Activated B cell treated with CpG ODN at 0.5 μM for 24 hours (primary cell): ENCODE measurements around the gene FREY1. TPM values are rescaled to one million over a fixed set of nuclear protein-coding genes. Genes with fewer than 3 reads are reported as not detected.

ENCODE experiments used
- ATAC-seq: fragments of 200-7000 bp; cut with Tn5 transposase; one replicate; pipeline ENCODE4 v1.10.0; 2021; ENCODE audit warnings: low read depth, mild to moderate bottlenecking, moderate library complexity
- CTCF ChIA-PET: fragments of 350-600 bp; sonication (Branson Sonifier 250); formaldehyde crosslinking; loops from one replicate; lab custom pipeline; 2021; ENCODE audit warnings: antibody characterized with exemption; lab: Charles Lee
- POLR2A ChIA-PET: fragments of 350-600 bp; sonication (Branson Sonifier 250); formaldehyde crosslinking; loops from one replicate; lab custom pipeline; 2021; ENCODE audit warnings: antibody characterized with exemption; lab: Charles Lee
- DNase-seq: peaks from one replicate; pipeline ENCODE4 v3.0.0; 2022
- H3K27ac Mint-ChIP-seq: one replicate; pipeline ENCODE4 v1.8.0; 2020; ENCODE audit warnings: mixed read lengths
- H3K27me3 Mint-ChIP-seq: one replicate; pipeline ENCODE4 v1.8.0; 2021; ENCODE audit warnings: mixed read lengths
- H3K36me3 Mint-ChIP-seq: one replicate; pipeline ENCODE4 v1.8.0; 2021; ENCODE audit warnings: low read depth, mixed read lengths
- H3K4me1 Mint-ChIP-seq: one replicate; pipeline ENCODE4 v1.8.0; 2021; ENCODE audit warnings: mixed read lengths
- H3K4me3 Mint-ChIP-seq: one replicate; pipeline ENCODE4 v1.8.0; 2020; ENCODE audit warnings: mild to moderate bottlenecking, mixed read lengths
- H3K9me3 Mint-ChIP-seq: one replicate; pipeline ENCODE4 v1.8.0; 2020; ENCODE audit warnings: mixed read lengths
- intact Hi-C: fragments of 100-400 bp; cut with micrococcal nuclease; formaldehyde crosslinking; loops from one replicate; pipeline ENCODE4 v1.15.1; 2024
- total RNA-seq: library from RNA; stranded (reverse); gene quantifications from 2 replicates; pipeline ENCODE4 v1.2.3, GENCODE V29; 2022
- TF ChIP-seq, protein P1 (sequence below): fragments of 200-600 bp; IDR thresholded peaks from one replicate; pipeline ENCODE4 v1.8.0; 2022; ENCODE audit warnings: antibody characterized with exemption, mild to moderate bottlenecking

FREY1 gene
- total RNA-seq, 1 donor from 2014 or later = 4.6 TPM

DNA sequence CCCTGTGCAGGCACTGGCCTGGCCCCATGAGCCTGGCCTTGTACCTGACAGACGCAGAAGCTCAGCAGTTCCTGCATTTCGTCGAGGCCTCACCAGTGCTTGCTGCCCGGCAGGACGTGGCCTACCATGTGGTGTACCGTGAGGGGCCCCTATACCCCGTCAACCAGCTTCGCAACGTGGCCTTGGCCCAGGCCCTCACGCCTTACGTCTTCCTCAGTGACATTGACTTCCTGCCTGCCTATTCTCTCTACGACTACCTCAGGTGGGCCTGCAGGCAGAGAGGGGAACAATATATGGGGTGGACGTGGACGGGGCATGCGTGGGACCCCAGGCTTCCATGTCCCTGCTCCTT is 20.2 kb upstream of the FREY1 start:
- Mint-ChIP-seq H3K27ac (peak overlapping the region; percentile 82), H3K27me3 (no peaks in the 10 kb centered on the region), H3K9me3 (no peaks in the 10 kb centered on the region), H3K36me3 (peaks cover 58% of the 10 kb centered on the region), H3K4me1 (peaks cover 85% of the 10 kb centered on the region), H3K4me3 (peak overlapping the region; percentile 1)
- ATAC-seq (no peak), DNase-seq (peak; percentile 14)
- POLR2A ChIA-PET = interaction anchor here (0.6 to 14.9 kb wide), 4 partner anchors 9 to 83 kb away, joined by 3 to 263 read pairs (median 43); partner anchors contain the start of gene PEX16
- intact Hi-C loops = no loop called here
- CTCF ChIA-PET = interaction anchor here (1.0 kb wide), 1 partner anchor 10 kb away, joined by 3 read pairs; the partner anchor contains the start of gene PEX16
- TF ChIP-seq, protein P1, sequence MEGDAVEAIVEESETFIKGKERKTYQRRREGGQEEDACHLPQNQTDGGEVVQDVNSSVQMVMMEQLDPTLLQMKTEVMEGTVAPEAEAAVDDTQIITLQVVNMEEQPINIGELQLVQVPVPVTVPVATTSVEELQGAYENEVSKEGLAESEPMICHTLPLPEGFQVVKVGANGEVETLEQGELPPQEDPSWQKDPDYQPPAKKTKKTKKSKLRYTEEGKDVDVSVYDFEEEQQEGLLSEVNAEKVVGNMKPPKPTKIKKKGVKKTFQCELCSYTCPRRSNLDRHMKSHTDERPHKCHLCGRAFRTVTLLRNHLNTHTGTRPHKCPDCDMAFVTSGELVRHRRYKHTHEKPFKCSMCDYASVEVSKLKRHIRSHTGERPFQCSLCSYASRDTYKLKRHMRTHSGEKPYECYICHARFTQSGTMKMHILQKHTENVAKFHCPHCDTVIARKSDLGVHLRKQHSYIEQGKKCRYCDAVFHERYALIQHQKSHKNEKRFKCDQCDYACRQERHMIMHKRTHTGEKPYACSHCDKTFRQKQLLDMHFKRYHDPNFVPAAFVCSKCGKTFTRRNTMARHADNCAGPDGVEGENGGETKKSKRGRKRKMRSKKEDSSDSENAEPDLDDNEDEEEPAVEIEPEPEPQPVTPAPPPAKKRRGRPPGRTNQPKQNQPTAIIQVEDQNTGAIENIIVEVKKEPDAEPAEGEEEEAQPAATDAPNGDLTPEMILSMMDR = no peak

DNA sequence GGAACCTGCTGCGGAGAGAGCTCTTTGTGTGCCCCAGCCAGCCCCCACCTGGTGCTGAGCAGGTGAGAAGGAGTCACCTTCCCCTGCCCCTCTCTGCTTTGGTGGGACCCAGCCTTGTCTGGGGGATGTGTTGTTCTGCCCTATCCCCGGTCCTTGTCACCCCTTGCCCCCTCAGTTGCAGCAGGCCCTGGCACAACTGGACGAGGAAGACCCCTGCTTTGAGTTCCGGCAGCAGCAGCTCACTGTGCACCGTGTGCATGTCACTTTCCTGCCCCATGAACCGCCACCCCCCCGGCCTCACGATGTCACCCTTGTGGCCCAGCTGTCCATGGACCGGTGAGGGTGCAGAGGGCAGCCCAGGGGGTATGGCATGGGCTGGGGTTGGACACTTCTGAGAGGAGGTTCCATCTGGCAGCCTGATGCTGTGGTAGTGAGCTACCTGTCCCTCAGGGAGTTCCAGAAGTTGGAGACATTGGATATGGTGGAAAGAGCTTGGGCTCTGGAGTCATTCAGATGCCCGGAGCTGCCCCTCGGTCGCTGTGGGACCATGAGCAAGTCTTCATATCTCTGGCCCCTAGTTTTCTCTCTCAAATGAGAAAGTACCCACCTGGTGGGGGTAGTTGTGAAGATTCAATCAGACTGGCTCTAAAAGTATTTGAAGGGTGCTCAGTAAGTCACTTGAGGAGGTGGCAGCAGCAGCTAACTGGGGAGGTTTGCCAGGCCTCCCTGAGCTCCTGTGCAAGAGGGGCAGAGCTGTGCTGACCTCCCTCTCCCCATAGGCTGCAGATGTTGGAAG is 19.7 kb upstream of the FREY1 start:
- CTCF ChIA-PET = interaction anchor here (1.0 kb wide), 1 partner anchor 9 kb away, joined by 3 read pairs; the partner anchor contains the start of gene PEX16
- intact Hi-C loops = no loop called here

GRCh38 chr11:45926001-45926401 is 18.9 kb upstream of the FREY1 start:
- Mint-ChIP-seq H3K4me3 (no peak overlapping the region), H3K4me1 (peaks cover 81% of the 10 kb centered on the region), H3K36me3 (peaks cover 50% of the 10 kb centered on the region), H3K27me3 (no peaks in the 10 kb centered on the region), H3K27ac (peak overlapping the region; percentile 82), H3K9me3 (no peaks in the 10 kb centered on the region)
- ChIA-PET CTCF (no interaction called here), POLR2A (interaction anchor here (0.6 to 6.1 kb wide), 4 partner anchors 8 to 21 kb away, joined by 3 to 79 read pairs (median 4); partner anchors contain the start of gene PEX16)
- intact Hi-C loops = no loop called here
- DNase-seq (no peak), ATAC-seq (no peak)
- TF ChIP-seq, protein P1 = no peak

More for the DNA sequence above, 19.7 kb upstream of the FREY1 start:
- Mint-ChIP-seq H3K4me1 (peaks cover 81% of the 10 kb centered on the region), H3K4me3 (no peak overlapping the region), H3K27ac (peak overlapping the region; percentile 82), H3K27me3 (no peaks in the 10 kb centered on the region), H3K9me3 (no peaks in the 10 kb centered on the region), H3K36me3 (peaks cover 52% of the 10 kb centered on the region)
- no peak for ATAC-seq
- DNase-seq = no peak
- POLR2A ChIA-PET = interaction anchor here (0.6 to 14.9 kb wide), 5 partner anchors 9 to 82 kb away, joined by 3 to 263 read pairs (median 7); partner anchors contain the start of gene PEX16
- TF ChIP-seq, protein P1 = no peak

GRCh38 chr11:45925550-45925949 is 18.5 kb upstream of the FREY1 start:
- TF ChIP-seq, protein P1 = no peak

DNA sequence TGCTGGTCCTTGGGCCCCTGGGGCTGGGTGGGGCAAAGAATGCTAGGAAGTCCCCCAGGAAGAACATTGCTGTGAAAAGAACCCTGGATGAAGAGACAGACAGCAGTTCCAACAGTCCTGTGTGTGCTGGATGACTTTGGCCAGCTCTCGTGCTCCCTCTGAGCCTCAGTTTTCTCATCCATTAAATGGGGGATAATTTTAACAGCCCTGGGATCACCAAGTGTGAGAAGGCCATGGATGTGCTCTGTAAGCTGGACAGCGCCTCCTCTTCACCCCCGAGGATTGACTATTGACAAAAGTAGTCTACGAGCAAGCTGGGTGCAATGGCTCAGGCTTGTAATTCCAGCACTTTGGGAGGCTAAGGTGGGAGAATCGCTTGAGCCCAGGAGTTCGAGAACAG is 17.9 kb upstream of the FREY1 start:
- ATAC-seq = no peak
- POLR2A ChIA-PET = interaction anchor here (6.1 kb wide), 1 partner anchor 13 kb away, joined by 79 read pairs; no protein-coding TSS in a partner anchor
- Mint-ChIP-seq H3K36me3 (peaks cover 45% of the 10 kb centered on the region), H3K9me3 (no peaks in the 10 kb centered on the region), H3K27ac (peak overlapping the region; percentile 93), H3K27me3 (no peaks in the 10 kb centered on the region), H3K4me3 (peak overlapping the region; percentile 84), H3K4me1 (peaks cover 81% of the 10 kb centered on the region)
- intact Hi-C loops = no loop called here
- TF ChIP-seq, protein P1 = no peak
- peak; percentile 14 for DNase-seq
- CTCF ChIA-PET = interaction anchor here (2.3 to 2.8 kb wide), 2 partner anchors 10 to 40 kb away, joined by 12 to 17 read pairs; no protein-coding TSS in a partner anchor

More at GRCh38 chr11:45925550-45925949, 18.5 kb upstream of the FREY1 start:
- H3K9me3 Mint-ChIP-seq = no peaks in the 10 kb centered on the region
- peaks cover 81% of the 10 kb centered on the region for H3K4me1 Mint-ChIP-seq
- ChIA-PET POLR2A (interaction anchor here (0.9 to 6.1 kb wide), 3 partner anchors 8 to 20 kb away, joined by 3 to 79 read pairs (median 6); partner anchors contain the start of gene PEX16), CTCF (interaction anchor here (2.8 kb wide), 1 partner anchor 10 kb away, joined by 12 read pairs; no protein-coding TSS in a partner anchor)
- peak overlapping the region; percentile 93 for H3K27ac Mint-ChIP-seq
- H3K36me3 Mint-ChIP-seq = peaks cover 50% of the 10 kb centered on the region
- intact Hi-C loops = no loop called here
- H3K27me3 Mint-ChIP-seq = no peaks in the 10 kb centered on the region
- no peak for DNase-seq
- ATAC-seq = no peak
- H3K4me3 Mint-ChIP-seq = no peak overlapping the region
